A673 (cell line): ENCODE results near the gene APMAP. TPM values are rescaled to one million over a fixed set of nuclear protein-coding genes. Genes with fewer than 3 reads are reported as not detected.
A peak's percentile ranks its signal among the peaks of the same experiment; 100 is the strongest.
"Not testable (repeated sequence)": the region's sequence is repeated elsewhere in the genome, so short reads cannot be mapped to it uniquely, and the experiment has no call there.

Experiments used
- BruUV-seq: library from RNA; stranded (reverse); fragments of 400-500 nt; replicated peaks from 2 replicates; lab custom pipeline; 2021; lab: Mats Ljungman, UMichigan
- CTCF ChIA-PET: fragments of 300-600 bp; sonication (Branson Sonifier 250); formaldehyde crosslinking; loops from one replicate; lab custom pipeline; 2022; ENCODE audit warnings: antibody characterized with exemption; lab: Charles Lee
- POLR2A ChIA-PET: fragments of 300-600 bp; sonication (Branson Sonifier 250); formaldehyde crosslinking; loops from one replicate; lab custom pipeline; 2022; ENCODE audit warnings: antibody characterized with exemption; ENCODE audit not compliant: low non-redundant PET; lab: Charles Lee
- DNase-seq: peaks from one replicate; pipeline ENCODE4 v3.0.0-alpha.2; 2015; ENCODE audit warnings: low spot score
- H3K27ac ChIP-seq: fragments of 200-600 bp; sonication (generic); 2 replicates; pipeline ENCODE4 v1.5.1; 2016; ENCODE audit warnings: mixed run types, low read depth, mild to moderate bottlenecking, mixed read lengths, antibody characterized with exemption, low read length; ENCODE audit not compliant: poor library complexity, severe bottlenecking
- H3K27me3 ChIP-seq: fragments of 200-600 bp; sonication (generic); replicated peaks from 2 replicates; pipeline ENCODE4 v1.6.1; 2017; ENCODE audit warnings: mixed run types, low read depth, mild to moderate bottlenecking, mixed read lengths, antibody characterized with exemption, low read length; ENCODE audit not compliant: insufficient read depth, poor library complexity
- H3K36me3 ChIP-seq: fragments of 200-600 bp; sonication (generic); 2 replicates; pipeline ENCODE4 v1.6.1; 2016; ENCODE audit warnings: mixed run types, mild to moderate bottlenecking, mixed read lengths, antibody characterized with exemption, low read length; ENCODE audit not compliant: insufficient read depth, poor library complexity, severe bottlenecking
- H3K4me1 ChIP-seq: fragments of 200-600 bp; sonication (generic); 2 replicates; pipeline ENCODE4 v1.6.1; 2017; ENCODE audit warnings: mixed run types, mild to moderate bottlenecking, mixed read lengths, antibody characterized with exemption, low read length; ENCODE audit not compliant: insufficient read depth, poor library complexity, severe bottlenecking
- H3K4me3 ChIP-seq: fragments of 200-600 bp; sonication (generic); 2 replicates; pipeline ENCODE4 v1.5.1; 2016; ENCODE audit warnings: low read depth, mixed run types, mild to moderate bottlenecking, mixed read lengths, low read length; ENCODE audit not compliant: poor library complexity, severe bottlenecking
- H3K9me3 ChIP-seq: fragments of 200-600 bp; sonication (generic); 2 replicates; pipeline ENCODE4 v1.6.1; 2016; ENCODE audit warnings: mixed run types, low read depth, mild to moderate bottlenecking, mixed read lengths, antibody characterized with exemption, low read length; ENCODE audit not compliant: poor library complexity, severe bottlenecking
- intact Hi-C: fragments of 100-400 bp; cut with micrococcal nuclease; formaldehyde crosslinking; loops from one replicate; pipeline ENCODE4 v1.10.0; 2022; ENCODE audit not compliant: unreplicated experiment
- total RNA-seq: library from RNA; stranded (reverse); gene quantifications from 2 replicates; pipeline ENCODE4 v1.2.3, GENCODE V29; 2021
- TF ChIP-seq, protein P1 (sequence below): fragments of 300-800, 200-600 bp; sonication (generic); conservative IDR thresholded peaks from 2 replicates; pipeline ENCODE4 v1.5.1; 2017; ENCODE audit warnings: low read depth, mild to moderate bottlenecking, antibody characterized with exemption, low read length, moderate library complexity, mixed read lengths

The APMAP gene
- total RNA-seq, 1 experiment from 2014 or later, result 70.3 TPM

DNA sequence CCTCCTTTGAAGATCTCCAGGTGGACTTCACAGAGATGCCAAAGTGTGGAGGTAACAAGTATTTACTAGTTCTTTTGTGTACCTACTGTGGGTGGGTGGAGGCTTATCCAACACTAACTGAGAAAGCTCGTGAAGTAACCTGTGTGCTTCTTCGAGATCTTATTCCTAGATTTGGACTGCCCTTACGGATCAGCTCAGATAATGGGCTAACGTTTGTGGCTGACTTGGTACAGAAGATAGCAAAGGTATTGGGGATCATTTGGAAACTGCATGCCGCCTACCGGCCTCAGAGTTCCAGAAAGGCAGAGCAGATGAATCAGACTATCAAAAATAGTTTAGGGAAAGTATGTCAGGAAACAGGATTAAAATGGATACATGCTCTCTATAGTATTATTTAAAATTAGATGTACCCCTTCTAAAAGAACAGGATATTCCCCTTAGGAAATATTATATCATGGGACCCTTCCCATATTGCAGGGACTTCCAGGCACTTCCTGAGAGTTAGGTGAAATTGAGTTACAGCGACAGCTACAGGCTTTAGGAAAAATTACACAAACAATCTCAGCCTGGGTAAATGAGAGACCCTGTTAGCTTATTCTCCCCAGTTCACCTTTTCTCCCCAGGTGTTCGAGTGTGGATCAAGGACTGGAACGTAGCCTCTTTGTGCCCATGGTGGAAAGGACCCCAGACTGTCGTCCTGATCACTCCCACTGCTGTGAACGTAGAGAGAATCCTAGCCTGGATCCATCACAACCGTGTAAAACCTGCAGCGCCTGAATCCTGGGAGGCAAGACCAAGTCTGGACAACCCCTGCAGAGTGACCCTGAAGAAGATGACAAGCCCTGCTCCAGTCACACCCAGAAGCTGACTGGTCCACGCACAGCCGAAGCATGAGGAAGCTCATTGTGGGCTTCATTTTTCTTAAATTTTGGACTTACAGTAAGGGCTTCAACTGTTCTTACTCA lies 61.5 kb downstream of the APMAP start:
- H3K27ac ChIP-seq, BruUV-seq, CTCF ChIA-PET, DNase-seq, intact Hi-C loops, H3K4me3 ChIP-seq, H3K9me3 ChIP-seq, H3K36me3 ChIP-seq, H3K27me3 ChIP-seq, H3K4me1 ChIP-seq: not testable (repeated sequence)
- TF ChIP-seq, protein P1, sequence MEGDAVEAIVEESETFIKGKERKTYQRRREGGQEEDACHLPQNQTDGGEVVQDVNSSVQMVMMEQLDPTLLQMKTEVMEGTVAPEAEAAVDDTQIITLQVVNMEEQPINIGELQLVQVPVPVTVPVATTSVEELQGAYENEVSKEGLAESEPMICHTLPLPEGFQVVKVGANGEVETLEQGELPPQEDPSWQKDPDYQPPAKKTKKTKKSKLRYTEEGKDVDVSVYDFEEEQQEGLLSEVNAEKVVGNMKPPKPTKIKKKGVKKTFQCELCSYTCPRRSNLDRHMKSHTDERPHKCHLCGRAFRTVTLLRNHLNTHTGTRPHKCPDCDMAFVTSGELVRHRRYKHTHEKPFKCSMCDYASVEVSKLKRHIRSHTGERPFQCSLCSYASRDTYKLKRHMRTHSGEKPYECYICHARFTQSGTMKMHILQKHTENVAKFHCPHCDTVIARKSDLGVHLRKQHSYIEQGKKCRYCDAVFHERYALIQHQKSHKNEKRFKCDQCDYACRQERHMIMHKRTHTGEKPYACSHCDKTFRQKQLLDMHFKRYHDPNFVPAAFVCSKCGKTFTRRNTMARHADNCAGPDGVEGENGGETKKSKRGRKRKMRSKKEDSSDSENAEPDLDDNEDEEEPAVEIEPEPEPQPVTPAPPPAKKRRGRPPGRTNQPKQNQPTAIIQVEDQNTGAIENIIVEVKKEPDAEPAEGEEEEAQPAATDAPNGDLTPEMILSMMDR, result peak; percentile 60
- POLR2A ChIA-PET, result interaction anchor here (0.6 kb wide), 1 partner anchor 48 kb away, joined by 4 read pairs; no protein-coding TSS in a partner anchor

DNA sequence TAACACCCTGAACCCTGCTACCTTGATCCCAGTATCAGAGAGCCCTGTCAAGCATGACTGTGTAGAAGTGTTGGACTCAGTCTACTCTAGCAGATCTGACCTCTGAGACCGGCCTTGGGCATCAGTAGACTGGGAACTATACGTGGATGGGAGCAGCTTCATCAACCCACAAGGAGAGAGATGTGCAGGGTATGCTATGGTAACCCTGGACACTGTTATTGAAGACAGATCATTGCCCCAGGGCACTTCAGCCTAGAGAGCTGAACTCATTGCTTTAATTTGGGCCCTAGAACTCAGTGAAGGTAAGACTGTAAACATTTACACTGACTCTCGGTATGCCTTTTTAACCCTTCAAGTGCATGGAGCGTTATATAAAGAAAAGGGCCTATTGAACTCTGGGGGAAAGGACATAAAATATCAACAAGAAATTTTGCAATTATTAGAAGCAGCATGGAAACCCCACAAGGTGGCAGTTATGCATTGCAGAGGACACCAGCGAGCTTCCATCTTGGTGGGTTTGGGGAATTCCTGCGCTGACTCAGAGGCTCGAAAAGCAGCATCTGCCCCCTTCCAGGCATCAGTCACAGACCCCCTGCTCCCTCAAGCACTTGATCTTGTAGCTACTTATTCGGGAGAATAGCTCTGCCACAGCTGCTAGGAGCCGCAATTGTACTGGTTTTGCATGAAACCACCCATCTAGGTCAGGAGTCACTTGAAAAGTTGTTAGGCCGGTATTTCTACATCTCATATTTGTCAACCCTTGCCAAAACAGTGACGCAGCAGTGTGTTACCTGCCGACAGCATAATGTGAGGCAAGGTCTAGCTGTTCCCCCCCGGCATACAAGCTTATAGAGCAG lies 62.5 kb downstream of the APMAP start:
- H3K27ac ChIP-seq, intact Hi-C loops, H3K36me3 ChIP-seq, H3K9me3 ChIP-seq, H3K27me3 ChIP-seq, POLR2A ChIA-PET, CTCF ChIA-PET, H3K4me1 ChIP-seq, DNase-seq, H3K4me3 ChIP-seq, BruUV-seq: not testable (repeated sequence)

DNA sequence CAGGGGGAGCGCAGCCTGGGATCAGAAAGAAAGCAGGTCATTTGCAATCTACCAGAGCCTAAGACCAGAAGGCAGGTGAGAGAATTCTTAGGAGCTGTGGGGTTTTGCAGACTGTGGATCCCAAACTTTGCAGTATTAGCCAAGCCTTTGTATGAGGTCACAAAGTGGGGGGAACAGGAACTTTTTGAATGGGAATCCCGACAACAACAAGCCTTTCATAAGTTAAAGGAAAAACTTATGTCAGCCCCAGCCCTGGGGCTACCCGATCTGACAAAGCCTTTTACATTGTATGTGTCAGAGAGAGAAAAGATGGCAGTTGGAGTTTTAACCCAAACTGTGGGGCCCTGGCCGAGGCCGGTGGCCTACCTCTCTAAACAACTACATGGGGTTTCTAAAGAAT lies 63.3 kb downstream of the APMAP start:
- H3K4me1 ChIP-seq, H3K9me3 ChIP-seq, intact Hi-C loops, H3K27ac ChIP-seq, H3K4me3 ChIP-seq, DNase-seq, CTCF ChIA-PET, POLR2A ChIA-PET, H3K27me3 ChIP-seq, H3K36me3 ChIP-seq, BruUV-seq: not testable (repeated sequence)

DNA sequence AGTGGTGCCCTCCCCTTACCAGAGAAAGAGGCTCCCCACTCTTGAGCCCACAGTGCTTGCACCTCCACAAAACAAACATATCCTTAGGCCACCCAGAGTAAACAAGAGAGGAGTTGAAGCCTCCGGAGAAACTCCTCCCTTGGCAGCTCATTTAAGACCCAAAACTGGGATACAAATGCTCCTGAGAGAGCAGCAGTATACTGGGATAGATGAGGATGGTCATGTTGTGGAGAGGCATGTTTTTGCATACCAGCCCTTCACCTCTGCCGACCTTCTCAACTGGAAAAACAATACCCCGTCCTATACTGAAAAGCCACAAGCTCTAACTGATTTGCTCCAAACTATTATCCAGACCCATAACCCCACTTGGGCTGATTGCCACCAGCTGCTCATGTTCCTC lies 71.8 kb downstream of the APMAP start:
- H3K36me3 ChIP-seq, H3K4me3 ChIP-seq, POLR2A ChIA-PET, BruUV-seq, H3K27me3 ChIP-seq, CTCF ChIA-PET, H3K27ac ChIP-seq, H3K9me3 ChIP-seq, DNase-seq, intact Hi-C loops: not testable (repeated sequence)
- H3K4me1 ChIP-seq, result peaks cover 13% of the 10 kb centered on the region

DNA sequence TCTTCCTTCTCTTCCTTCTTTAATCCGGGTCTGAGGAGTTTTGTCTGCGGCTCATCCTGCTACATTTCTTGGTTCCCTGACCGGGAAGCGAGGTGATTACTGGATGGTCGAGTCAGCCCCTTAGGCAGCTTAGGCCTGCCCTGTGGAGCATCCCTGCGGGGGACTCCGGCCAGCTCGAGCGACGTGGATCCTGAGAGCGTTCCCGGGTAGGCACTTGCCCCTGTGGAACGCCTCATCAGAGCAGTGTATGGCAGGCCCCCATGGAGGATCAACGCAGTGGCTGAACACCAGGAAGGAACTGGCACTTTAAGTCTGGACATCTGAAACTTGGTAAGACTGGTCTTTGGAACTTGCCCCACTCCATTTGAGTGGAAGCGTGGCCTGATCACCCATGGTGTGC lies 72.9 kb downstream of the APMAP start:
- H3K9me3 ChIP-seq, H3K27ac ChIP-seq, CTCF ChIA-PET, H3K36me3 ChIP-seq, BruUV-seq, POLR2A ChIA-PET, H3K4me3 ChIP-seq, DNase-seq, H3K27me3 ChIP-seq: not testable (repeated sequence)
- H3K4me1 ChIP-seq, result peaks cover 13% of the 10 kb centered on the region
- intact Hi-C loops, result loop anchor here (2.0 to 10.0 kb wide), 7 partner anchors 137 to 1031 kb away; no protein-coding TSS in a partner anchor
